Skeletal muscle satellite cell (primary cell): ENCODE measurements around the gene CMTM6.
"Not testable (repeated sequence)": the region's sequence is repeated elsewhere in the genome, so short reads cannot be mapped to it uniquely, and the experiment has no call there.

ENCODE experiments used
- H3K27me3 ChIP-seq: 2 replicates; pipeline ENCODE4 v1.7.0; 2013; ENCODE audit warnings: low read length; ENCODE audit not compliant: control insufficient read depth, insufficient read depth
- H3K36me3 ChIP-seq: 2 replicates; pipeline ENCODE4 v1.7.0; 2013; ENCODE audit warnings: mild to moderate bottlenecking, control low read depth, low read length; ENCODE audit not compliant: insufficient read depth
- H3K4me1 ChIP-seq: 2 replicates; pipeline ENCODE4 v1.7.0; 2013; ENCODE audit warnings: low read length; ENCODE audit not compliant: control insufficient read depth, insufficient read depth
- H3K4me2 ChIP-seq: 2 replicates; pipeline ENCODE4 v1.7.0; 2013; ENCODE audit warnings: mild to moderate bottlenecking, low read length
- H3K4me3 ChIP-seq: 2 replicates; pipeline ENCODE4 v1.7.0; 2013; ENCODE audit warnings: low read length
- H3K9ac ChIP-seq: 2 replicates; pipeline ENCODE4 v1.7.0; 2013; ENCODE audit warnings: mild to moderate bottlenecking, low read depth, low read length, moderate library complexity
- H3K9me3 ChIP-seq: replicated peaks from 2 replicates; pipeline ENCODE4 v1.7.0; 2013; ENCODE audit warnings: mild to moderate bottlenecking, control low read depth, low read length

The CMTM6 gene

DNA sequence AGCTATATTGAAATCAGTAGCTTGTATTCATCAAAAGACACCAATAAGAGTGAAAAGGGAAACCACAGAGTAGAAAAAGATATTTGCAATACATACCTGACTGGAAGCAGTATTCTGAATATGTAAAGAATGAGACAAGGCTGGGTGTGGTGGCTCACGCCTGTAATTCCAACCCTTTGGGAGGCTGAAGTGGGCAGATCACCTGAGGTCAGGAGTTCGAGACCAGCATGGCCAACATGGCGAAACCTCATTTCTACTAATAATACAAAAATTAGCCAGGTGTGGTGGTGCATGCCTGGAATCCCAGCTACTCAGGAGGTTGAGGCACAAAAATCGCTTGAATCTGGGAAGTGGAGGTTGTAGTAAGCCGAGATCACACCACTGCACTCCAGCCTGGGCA lies 16.3 kb upstream of the CMTM6 start:
- H3K9ac ChIP-seq, H3K27me3 ChIP-seq, H3K36me3 ChIP-seq, H3K4me1 ChIP-seq, H3K4me3 ChIP-seq, H3K4me2 ChIP-seq, H3K9me3 ChIP-seq: not testable (repeated sequence)

DNA sequence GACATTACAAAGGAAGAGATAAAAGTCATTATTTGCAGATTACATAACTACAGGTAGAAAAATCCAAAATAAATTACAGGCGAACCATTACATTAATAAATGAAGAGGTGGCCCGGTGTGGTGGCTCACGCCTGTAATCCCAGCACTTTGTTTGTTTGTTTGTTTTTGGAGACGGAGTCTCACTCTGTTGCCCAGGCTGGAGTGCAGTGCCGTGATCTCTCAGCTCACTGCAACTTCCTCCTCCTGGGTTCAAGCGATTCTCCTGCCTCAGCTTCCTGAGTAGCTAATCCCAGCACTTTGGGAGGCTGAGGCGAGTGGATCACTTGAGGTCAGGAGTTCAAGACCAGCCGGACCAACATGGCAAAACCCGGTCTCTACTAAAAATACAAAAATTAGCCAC lies 14.1 kb upstream of the CMTM6 start:
- H3K4me1 ChIP-seq, H3K36me3 ChIP-seq, H3K27me3 ChIP-seq, H3K9ac ChIP-seq, H3K4me3 ChIP-seq, H3K9me3 ChIP-seq, H3K4me2 ChIP-seq: not testable (repeated sequence)

DNA sequence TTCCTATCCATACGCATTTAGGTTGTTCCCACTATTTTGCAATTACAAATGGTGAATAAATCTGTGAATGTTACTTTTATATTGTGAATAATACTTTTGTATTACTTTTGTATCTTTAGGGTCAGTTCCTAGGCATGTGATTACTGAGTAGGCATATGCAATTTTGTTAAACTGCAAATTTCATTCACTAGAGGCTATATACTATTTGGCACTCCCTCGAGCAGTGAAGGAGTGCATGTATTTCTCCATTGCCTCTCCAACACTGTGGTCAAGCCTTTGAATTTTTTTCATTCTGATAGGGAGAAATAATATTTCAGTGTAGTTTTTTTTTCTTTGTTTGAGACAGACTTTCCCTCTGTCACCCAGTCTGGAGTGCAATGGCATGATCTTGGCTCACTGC lies 8.4 kb upstream of the CMTM6 start:
- Histone ChIP-seq H3K9me3 (no peaks in the 10 kb centered on the region), H3K4me1 (no peaks in the 10 kb centered on the region), H3K4me3 (no peak overlapping the region), H3K4me2 (no peak overlapping the region), H3K36me3 (no peaks in the 10 kb centered on the region), H3K9ac (no peak overlapping the region), H3K27me3 (no peaks in the 10 kb centered on the region)

DNA sequence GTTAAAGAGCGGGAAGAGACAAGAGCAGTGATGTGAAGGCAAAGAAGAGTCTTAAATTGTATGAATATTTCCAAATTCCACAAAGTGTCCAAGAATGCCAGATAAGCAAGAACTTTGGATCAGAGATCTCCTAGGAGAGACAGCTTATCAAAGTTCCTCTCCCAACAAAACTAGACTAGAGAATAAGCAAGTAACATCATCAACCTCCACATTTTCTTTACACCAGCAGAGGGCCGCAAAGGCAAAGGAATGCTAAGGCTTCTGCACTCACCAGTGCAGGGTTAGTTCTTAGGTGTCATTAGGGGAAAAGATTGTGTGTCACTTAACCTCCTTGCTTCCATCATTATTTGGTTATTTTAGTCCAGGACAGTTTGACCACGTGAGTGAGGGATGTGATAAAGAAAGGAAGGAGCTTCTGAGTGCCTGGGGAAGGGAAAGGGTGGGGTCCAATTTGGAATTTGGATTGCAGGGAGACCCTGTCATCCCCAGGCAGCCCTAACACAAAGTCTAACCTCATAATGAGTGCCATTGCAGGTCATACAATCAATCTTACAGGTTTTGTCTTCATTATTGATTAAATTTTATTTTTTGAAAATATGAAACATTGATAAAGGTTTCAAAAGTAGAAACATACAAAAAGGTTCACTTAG lies 7.5 kb upstream of the CMTM6 start:
- no peaks in the 10 kb centered on the region for H3K27me3 ChIP-seq
- no peaks in the 10 kb centered on the region for H3K4me1 ChIP-seq
- no peaks in the 10 kb centered on the region for H3K36me3 ChIP-seq
- H3K4me2 ChIP-seq, result no peak overlapping the region
- H3K9ac ChIP-seq, result no peak overlapping the region
- no peaks in the 10 kb centered on the region for H3K9me3 ChIP-seq
- H3K4me3 ChIP-seq, result no peak overlapping the region

DNA sequence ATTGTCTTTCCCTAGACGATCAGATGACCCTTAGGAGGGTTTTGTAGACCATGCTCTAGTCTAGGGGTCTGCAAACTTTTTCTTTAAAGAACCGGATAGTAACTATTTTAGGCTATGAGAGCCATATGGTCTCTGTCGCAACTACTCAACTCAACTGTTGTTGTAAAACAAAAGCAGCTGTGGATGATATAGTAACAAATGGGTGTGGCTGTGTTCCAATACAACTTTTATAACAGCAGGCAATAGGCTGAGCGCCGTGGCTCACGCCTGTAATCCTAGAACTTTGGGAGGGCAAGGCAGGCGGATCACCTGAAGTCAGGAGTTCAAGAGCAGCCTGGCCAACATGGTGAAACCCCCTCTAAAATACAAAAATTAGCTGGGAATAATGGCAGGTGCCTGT lies 6.1 kb upstream of the CMTM6 start:
- Histone ChIP-seq H3K4me1 (no peaks in the 10 kb centered on the region), H3K4me3 (no peak overlapping the region), H3K27me3 (no peaks in the 10 kb centered on the region), H3K36me3 (no peaks in the 10 kb centered on the region), H3K4me2 (no peak overlapping the region), H3K9me3 (no peaks in the 10 kb centered on the region), H3K9ac (no peak overlapping the region)

DNA sequence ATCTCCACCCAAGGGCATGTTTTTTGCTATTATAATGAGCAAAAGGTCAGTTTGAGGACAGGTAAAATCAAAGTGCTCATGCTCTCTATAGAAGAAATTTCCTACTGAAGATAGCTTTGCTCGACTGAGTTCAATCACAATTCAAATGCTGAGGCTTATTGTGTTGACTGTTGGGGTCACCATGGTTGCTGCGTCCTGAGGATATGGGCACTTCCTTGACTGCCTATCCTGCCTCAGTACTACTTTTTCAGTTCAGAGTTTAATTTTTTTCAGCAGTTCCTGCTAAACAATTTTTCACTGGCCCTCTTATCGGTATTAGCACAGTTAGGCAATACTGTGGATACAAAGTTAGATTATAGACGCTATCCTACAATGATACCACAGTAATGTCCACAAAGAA lies 3.8 kb upstream of the CMTM6 start:
- no peaks in the 10 kb centered on the region for H3K36me3 ChIP-seq
- no peaks in the 10 kb centered on the region for H3K27me3 ChIP-seq
- no peaks in the 10 kb centered on the region for H3K9me3 ChIP-seq
- no peak overlapping the region for H3K9ac ChIP-seq
- H3K4me1 ChIP-seq, result no peaks in the 10 kb centered on the region
- no peak overlapping the region for H3K4me2 ChIP-seq
- H3K4me3 ChIP-seq, result no peak overlapping the region

DNA sequence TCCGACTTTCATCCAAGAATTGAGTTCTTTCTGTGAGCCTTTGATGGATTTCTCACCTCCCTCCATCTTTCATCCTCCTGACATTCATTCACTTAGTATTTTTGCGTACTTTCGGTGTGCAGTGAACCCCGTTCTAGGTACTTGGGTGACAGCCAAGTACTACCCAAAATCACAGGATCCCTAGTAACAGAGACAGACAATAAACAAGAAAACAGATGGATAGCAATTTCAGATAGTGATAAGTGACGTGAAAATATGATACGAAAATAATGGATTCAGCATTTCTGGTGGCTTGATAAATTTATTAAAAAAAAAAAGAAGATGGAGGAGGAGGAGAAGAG lies 264 bp upstream of the CMTM6 start:
- H3K27me3 ChIP-seq, result no peaks in the 10 kb centered on the region
- H3K9me3 ChIP-seq, result no peaks in the 10 kb centered on the region
- peaks cover 15% of the 10 kb centered on the region for H3K4me1 ChIP-seq
- peak overlapping the region; percentile 91 for H3K9ac ChIP-seq
- peak overlapping the region; percentile 82 for H3K4me3 ChIP-seq
- peaks cover 5% of the 10 kb centered on the region for H3K36me3 ChIP-seq
- peak overlapping the region; percentile 78 for H3K4me2 ChIP-seq

DNA sequence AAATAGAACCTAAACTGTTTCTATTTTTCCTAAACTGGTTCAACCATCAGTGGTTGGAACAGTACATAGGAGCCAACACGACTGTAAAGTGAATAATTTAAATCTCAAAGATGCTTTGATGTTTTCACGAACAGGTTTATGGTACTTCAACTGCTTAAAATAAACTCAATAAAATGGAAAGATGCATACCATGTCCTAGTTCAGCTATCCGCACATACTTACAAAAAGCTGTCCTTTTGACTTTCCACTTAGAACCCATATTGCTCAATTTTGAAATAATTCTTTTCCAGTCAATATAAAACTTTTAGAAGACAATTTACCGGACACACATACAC lies 902 bp downstream of the CMTM6 start:
- peak overlapping the region; percentile 82 for H3K4me3 ChIP-seq
- peaks cover 15% of the 10 kb centered on the region for H3K4me1 ChIP-seq
- peak overlapping the region; percentile 91 for H3K9ac ChIP-seq

DNA sequence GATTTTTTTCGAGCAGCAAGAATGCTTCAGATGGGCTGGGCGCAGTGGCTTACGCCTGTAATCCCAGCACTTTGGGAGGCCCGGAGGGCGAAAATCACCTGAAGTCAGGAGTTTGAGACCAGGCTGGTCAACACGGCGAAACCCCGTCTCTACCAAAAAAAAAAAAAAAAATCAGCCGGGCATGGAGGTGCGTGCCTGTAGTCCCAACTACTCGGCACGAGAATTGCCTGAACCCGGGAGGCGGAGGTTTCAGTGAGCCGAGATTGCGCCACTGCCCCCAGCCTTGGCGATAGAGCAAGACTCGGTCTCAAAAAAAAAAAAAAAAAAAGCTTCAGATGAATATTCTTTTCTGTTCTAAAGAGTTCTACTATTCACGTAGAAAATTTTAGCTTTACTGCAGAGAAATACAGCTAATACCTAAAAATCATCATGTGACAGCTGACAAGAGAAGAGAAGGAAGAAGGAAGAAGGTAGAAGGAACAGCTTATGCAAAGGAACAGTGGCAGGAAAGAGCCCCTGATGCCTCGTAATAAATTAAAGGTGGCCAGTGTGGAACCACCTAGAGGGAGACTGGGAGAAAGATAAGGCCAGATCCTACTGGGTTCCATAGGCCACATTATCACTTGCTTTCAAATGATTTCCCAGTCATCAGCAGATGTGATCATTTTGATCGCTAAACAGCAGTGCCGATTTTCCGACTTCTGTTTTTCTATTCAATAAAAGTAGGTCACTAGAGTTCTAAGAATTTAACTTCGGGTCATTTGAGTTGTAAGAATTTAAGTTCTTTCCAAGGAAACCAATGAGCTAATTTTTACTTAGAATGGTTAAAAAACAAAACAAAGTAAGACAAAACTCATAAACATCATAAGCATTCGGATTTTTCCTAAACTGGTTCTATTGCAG lies 1.5 kb downstream of the CMTM6 start:
- no peaks in the 10 kb centered on the region for H3K9me3 ChIP-seq
- no peaks in the 10 kb centered on the region for H3K27me3 ChIP-seq
- peak overlapping the region; percentile 73 for H3K4me2 ChIP-seq
- peaks cover 15% of the 10 kb centered on the region for H3K4me1 ChIP-seq
- peak overlapping the region; percentile 82 for H3K4me3 ChIP-seq
- peaks cover 5% of the 10 kb centered on the region for H3K36me3 ChIP-seq
- H3K9ac ChIP-seq, result peak overlapping the region; percentile 91

More for the DNA sequence above, 902 bp downstream of the CMTM6 start:
- H3K4me2 ChIP-seq, result peak overlapping the region; percentile 73
- H3K27me3 ChIP-seq, result no peaks in the 10 kb centered on the region
- H3K36me3 ChIP-seq, result peaks cover 5% of the 10 kb centered on the region
- no peaks in the 10 kb centered on the region for H3K9me3 ChIP-seq

DNA sequence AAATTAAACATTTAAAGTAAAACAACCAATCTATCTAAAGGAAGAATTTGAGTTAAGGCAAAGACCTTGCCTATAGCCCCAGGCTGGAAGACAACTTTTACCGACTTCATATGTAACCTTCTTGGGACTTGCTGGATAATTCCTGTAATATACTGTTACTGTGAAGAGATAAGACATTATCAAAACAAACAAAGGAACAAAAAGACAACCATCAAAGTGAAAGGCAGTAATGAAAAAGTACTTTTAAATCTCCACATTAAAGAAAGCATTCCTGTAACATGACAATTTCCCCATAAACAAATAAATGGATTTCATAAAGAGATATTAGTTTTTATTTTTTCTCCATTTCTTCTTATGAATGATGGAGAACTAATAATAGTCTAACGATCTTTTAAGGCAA lies 2.4 kb downstream of the CMTM6 start:
- no peak overlapping the region for H3K4me2 ChIP-seq
- no peaks in the 10 kb centered on the region for H3K27me3 ChIP-seq
- H3K36me3 ChIP-seq, result peaks cover 5% of the 10 kb centered on the region
- no peaks in the 10 kb centered on the region for H3K9me3 ChIP-seq
- H3K4me3 ChIP-seq, result no peak overlapping the region
- no peak overlapping the region for H3K9ac ChIP-seq
- H3K4me1 ChIP-seq, result peaks cover 15% of the 10 kb centered on the region

DNA sequence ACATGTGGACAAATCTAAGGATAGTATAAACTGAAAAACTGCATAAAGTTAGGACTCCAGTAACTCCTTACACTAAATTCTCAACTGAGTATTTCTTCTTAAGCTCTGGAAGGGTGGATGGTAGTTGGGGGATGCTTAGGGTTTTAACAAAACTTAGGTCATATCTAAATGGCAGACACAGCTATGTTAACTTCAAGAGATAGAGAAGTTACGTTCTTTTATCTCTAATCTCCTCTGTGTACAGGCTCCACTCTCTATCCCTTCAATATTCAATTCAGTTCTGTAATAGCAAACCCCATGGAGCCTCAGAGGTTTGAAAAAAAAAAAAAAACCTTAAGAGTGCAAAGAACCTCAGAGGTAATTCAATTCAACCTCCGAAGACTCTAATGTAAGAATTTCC lies 3.1 kb downstream of the CMTM6 start:
- H3K4me2 ChIP-seq, result no peak overlapping the region
- H3K9me3 ChIP-seq, result no peaks in the 10 kb centered on the region
- H3K36me3 ChIP-seq, result peaks cover 5% of the 10 kb centered on the region
- peaks cover 15% of the 10 kb centered on the region for H3K4me1 ChIP-seq
- H3K4me3 ChIP-seq, result no peak overlapping the region
- H3K27me3 ChIP-seq, result no peaks in the 10 kb centered on the region
- H3K9ac ChIP-seq, result no peak overlapping the region

DNA sequence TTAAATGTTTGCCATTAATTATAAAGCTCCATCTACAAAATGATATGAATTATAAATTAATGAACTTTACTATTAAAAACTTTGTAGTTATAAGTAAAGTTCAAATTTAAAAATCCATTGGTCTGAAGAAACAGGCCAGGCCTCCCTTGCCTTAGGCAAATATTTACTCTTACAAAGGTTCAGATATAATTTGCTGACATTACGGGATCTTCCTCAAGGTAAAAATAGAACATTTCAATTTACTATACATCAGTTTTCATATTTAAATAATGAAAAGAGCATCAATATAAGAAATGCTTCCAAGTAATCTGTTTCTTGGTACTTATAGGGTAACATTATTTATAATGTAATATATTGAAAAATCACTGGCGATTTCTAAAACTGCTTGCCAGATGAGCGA lies 3.7 kb downstream of the CMTM6 start:
- Histone ChIP-seq H3K9me3 (no peaks in the 10 kb centered on the region), H3K9ac (no peak overlapping the region), H3K4me3 (no peak overlapping the region), H3K4me2 (no peak overlapping the region), H3K27me3 (no peaks in the 10 kb centered on the region), H3K4me1 (peaks cover 15% of the 10 kb centered on the region), H3K36me3 (peaks cover 5% of the 10 kb centered on the region)
